Urothelium cell line (cell line): ENCODE results near the gene CTNNBIP1.
A peak's percentile ranks its signal among the peaks of the same experiment; 100 is the strongest.
"Not testable (repeated sequence)": the region's sequence is repeated elsewhere in the genome, so short reads cannot be mapped to it uniquely, and the experiment has no call there.

Experiments used
- DNase-seq: peaks from one replicate; pipeline ENCODE4 v3.0.0; 2011; ENCODE audit warnings: low spot score, mixed read lengths
- FAIRE-seq: peaks from 2 replicates; lab custom pipeline; 2011; peaks lifted over from hg19 to GRCh38; lab: Jason Lieb, UNC

CTNNBIP1 gene

GRCh38 chr1:9910076-9910422 is at the start of gene CTNNBIP1:
CTNNBIP1 (minus strand) TSS chr1:9910269; CDS start chr1:9872064, 38,205 bp downstream.
- no peak for FAIRE-seq
- no peak for DNase-seq

GRCh38 chr1:9957726-9958125 is 47.7 kb upstream of the CTNNBIP1 start:
- no peak for DNase-seq
- no peak for FAIRE-seq

GRCh38 chr1:9946315-9946714 is 36.2 kb upstream of the CTNNBIP1 start:
- FAIRE-seq (no peak), DNase-seq (no peak)

DNA sequence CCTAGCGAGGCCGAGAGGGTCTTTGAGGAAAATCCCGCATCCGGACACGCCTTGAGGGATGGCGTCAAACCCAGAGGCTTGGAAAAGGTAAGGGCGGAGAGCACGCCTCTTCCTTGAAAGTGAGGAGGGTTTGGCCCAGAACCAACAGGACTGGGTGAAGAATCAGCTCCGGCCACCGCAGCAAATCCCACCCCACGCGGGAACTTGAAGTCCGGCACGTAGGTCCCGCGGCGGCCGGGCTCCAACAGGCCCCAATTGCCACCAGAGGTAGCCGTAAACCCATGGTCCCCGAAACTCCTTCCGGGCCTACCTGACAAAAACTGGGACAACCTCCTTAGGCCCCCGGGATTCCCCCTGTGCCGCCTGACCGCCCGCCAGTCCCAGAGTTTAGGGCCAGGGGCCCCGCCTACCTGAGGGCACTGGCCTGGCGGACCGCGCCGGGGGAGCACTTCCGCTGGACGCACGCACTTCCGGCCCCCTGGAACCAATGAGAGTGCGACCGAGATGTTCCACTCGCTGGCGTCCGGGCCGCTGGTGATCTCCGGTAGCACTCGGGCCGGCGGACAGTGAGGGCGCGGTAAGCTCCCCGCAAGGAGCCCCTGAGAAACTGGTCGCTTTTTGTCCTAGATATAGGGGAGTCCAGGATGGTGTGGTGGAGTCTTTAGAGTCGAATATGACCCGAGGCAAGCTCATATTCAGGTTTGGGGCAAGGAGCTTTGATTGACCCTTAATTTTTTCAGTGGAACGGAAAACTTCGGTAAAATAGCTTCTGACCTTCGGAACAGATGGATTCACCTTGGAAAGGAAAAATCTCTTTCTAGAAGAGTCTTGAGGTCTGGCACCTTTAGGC is 33.1 kb upstream of the CTNNBIP1 start, which contains the start of the genes LZIC and NMNAT1:
Gene LZIC (minus strand): TSS at position 453 of the 850 bp plus-strand sequence. CDS start 6,772 bp downstream, outside the sequence.
Gene NMNAT1 (plus strand): TSS at position 537 of the 850 bp plus-strand sequence. CDS start 28,599 bp downstream, outside the sequence.
- peak; percentile 94 for DNase-seq
- FAIRE-seq = no peak

DNA sequence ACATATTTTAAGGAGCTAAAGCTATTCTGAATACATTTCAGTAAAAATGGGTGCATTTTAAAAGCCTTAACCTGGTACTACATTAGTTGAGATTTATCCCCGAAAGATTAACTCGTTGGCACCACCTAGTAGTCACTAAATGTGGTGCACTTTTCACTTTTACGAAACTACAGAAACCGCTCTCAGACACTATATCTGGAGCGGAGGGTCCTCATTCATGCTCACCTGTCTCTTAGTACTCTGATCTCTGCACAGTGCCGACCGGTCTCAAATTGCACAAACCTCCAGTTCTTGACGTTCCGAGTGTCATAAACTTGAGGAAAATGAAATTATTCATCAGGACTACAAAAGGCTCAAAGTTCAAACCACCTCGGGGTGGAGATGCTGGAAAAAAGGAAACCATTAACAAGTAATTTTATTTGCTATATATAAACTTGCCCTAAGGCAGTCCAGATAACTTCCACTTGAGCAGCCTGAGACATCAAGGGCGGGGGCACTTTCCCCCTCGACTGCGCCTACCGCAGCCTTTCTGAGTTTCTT is 32.4 kb upstream of the CTNNBIP1 start:
- no peak for FAIRE-seq

DNA sequence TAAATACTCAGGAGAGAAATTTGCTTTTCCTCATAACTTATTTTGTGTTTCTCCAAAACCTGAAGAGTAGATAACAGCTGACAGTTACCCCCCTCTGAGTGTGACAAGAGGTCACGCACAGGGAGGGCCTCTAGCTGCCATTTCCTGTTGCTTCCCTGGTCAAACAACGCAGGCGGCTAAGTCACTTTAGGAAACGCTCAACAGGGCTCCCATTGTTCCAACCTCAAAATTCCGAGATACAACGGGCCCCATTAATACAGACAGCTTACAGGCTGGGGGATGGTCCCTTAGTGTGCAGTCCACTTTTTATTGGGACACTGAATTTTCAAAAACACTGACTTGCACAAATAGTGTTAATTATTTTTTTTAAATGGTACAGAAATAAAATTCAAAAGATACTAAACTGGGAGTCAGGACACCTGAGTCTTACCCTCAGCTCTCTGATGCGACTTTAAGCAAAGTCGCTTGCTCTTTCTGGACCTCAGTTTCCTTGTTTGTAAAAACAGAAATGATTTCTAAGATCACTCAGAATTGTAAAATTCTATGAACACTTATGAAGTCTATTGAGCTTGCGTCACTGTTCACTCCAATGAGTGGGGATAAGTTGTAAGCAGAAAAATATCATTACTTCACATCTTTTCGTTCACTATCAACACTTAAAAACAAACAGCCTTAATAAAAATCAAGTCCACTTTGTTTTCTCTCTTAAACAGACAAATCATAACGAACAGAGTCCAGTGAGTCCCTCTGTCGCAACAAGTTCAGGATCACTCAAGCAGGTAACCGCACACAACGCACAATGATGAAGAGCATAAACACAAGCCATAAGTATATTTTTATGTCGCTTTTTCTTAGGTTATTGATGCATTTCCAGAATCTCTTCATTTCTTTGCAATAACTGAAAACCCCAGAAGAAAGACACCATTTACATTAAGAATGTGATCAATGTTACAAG is 19.6 kb upstream of the CTNNBIP1 start:
- DNase-seq (no peak), FAIRE-seq (no peak)

More for the DNA sequence above, 32.4 kb upstream of the CTNNBIP1 start:
- peak; percentile 48 for DNase-seq

GRCh38 chr1:9927259-9927658 is 17.2 kb upstream of the CTNNBIP1 start:
- DNase-seq (no peak), FAIRE-seq (no peak)

- FAIRE-seq = no peak
Observed at GRCh38 chr1:9922342-9922741, 12.3 kb upstream of the CTNNBIP1 start.

GRCh38 chr1:9920606-9921005 is 10.5 kb upstream of the CTNNBIP1 start:
- FAIRE-seq (no peak), DNase-seq (no peak)

More at GRCh38 chr1:9922342-9922741, 12.3 kb upstream of the CTNNBIP1 start:
- DNase-seq = no peak

- FAIRE-seq (no peak), DNase-seq (no peak)
Observed at GRCh38 chr1:9917901-9918300, 7.8 kb upstream of the CTNNBIP1 start.

DNA sequence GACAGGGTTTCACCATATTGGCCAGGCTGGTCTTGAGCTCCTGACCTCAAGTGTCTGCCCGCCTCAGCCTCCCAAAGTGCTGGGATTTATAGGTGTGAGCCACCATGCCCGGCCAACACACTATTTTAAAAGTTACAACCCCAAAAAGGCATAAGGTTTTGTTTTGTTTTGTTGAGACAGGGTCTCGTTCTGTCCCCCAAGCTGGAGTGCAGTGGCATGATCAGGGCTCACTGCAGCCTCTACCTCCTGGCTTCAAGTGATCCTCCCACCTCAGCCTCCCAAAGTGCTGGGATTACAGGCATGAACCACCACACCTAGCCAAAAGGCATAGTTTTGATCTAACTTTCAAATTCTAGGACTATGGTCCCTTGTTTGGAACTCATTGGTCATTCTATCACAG is 7.4 kb upstream of the CTNNBIP1 start:
- FAIRE-seq, DNase-seq: not testable (repeated sequence)

GRCh38 chr1:9916452-9916851 is 6.4 kb upstream of the CTNNBIP1 start:
- FAIRE-seq (no peak), DNase-seq (no peak)

DNA sequence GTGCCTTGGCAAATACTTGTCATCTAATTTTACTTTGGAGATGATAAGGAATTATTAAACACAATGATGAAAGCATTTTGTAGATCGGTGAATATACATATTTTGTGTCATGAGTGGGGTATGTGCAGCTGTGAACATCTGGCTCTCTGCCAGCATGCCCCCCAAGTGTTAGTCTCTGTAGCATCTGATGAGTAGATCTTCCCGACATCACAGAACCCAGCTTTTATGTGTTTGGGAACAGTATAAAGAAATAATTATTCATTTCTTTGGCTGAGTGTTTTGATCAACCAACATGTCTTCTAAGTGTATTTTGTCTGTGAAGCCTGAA is 4.5 kb upstream of the CTNNBIP1 start:
- FAIRE-seq (no peak), DNase-seq (no peak)

DNA sequence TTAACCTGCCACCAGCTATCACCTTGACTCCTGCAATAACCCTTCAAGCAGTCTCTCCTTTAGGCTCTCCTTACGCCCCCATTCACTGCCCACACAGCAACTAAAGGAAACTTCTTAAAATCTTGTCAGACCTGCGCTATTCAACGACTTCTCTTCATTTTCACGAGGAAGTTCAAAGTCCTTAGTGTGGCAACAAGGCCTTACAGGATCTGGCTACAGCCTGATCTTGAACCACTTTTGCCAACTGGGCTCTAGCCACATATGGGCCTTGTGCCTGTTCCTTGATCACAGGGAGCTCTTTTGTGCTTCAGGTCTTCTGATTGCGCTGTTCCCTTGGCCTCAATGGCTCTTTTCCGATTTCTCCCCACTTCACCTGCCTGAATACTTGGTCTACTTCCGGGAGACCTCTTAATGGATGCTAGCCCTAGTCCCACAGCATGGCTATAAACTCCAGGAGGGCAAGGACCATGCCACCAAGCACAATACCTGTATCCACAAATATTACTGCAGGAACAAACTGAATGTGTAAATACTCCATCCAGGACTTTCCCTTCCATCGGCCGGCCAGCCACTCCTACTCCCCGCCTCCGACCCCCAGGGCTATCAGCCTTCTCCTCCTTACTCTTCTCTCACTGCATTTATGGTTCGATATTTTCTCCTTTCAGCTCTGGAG is 2.3 kb upstream of the CTNNBIP1 start:
- DNase-seq = no peak
- no peak for FAIRE-seq

DNA sequence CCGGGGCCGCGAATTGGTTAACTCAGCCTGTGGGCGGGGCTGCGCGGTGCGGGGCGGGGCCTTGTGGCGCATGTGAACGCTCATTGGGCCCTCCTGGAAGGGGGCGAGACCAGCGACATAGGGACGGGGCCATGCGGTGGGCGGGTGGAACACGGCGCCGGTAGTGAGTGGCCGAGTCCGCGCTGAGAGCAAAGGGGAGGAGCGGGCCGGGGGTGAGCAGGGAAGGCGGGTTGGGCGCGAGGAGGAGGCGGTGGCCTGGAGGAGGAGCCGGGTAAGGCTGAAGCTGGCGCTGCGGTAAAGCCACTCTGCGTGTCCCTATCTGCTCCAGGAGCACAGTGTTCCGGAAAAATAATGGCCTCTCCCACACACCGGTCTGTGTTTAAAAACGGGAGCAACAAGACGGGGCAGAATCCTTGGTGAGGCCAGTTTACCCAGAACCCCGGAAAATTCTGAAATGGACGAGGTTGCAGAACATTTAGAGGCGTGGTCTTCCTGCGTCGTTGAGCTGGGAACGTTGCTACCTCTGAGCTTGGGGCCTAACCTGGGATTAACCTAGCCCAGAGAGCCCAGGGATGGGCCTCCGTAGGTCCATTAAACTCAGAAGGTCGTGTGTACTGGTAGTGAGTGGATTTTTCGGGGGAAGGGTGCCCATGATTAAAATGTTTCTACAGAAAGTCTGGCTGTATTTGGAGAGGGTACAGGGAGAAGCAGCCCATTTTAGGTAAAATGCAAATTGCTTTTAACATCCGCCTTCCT is 532 bp upstream of the CTNNBIP1 start:
- DNase-seq (peak; percentile 99), FAIRE-seq (peak; percentile 80)

DNA sequence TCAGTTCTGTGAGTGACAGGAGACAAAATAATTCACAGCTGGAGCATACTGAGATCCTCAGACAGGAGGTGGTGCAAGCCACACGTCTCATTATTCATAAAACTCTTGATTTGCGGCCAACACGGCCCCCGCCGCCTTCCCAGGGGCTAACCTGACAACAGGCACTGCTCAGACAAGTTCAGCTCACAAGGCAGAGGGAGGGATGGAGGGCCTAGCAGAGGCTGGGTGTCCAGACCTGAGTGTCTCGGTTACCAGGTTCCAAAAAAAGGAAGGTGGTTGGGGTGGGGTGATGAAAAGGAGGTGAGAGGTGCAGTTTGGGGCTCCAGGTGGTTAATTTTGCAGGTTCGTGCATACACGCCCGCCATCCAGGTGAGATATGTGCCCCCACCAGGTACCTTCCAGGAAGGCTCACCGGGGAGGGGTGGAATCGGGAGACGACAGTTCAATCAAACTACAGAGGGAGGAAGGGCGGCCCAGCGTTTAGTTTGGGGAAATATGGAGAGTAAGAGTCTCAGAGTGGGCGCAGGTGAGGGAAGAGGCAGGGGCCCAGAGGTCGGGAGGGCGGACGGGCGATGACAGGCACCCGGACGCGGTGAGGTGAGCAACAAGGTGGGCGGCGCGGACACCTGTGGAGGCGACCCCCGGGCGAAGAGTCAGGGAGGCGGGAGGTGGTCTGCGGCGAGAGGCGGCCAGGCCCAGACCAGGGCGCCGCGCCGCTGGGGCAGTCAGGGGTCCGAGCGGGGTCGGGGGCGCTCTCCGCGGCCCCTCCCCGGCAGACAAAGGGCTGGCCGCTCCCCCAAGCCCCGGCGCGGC is 629 bp downstream of the CTNNBIP1 start:
- no peak for FAIRE-seq
- no peak for DNase-seq

- no peak for FAIRE-seq
- DNase-seq = no peak
Observed at GRCh38 chr1:9908871-9909233, 1.2 kb downstream of the CTNNBIP1 start.

DNA sequence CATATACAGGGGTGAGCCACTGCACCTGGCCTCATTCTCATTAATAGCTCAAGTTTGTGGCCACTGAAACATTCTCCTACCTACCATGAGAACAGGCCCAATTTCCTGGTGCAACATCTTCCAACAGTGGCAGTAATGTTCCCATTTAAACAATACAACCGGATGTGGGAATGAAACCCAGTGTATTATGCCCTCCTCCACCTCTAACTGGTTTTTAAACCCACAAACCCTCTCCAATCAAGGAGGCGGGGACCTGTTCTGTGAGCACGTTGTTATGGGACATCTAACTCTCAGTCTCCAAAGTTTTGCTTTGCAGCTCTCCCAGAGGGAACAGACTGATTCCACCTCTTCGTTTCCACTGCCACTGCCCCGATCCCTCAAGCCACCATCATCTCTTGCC is 2.6 kb downstream of the CTNNBIP1 start:
- FAIRE-seq (no peak), DNase-seq (no peak)

- DNase-seq (no peak), FAIRE-seq (no peak)
Observed at GRCh38 chr1:9906466-9906865, 3.6 kb downstream of the CTNNBIP1 start.
